GM21825 (cell line): ENCODE data around the gene GSX2.

Experiments used
- ATAC-seq: cut with Tn5 transposase; IDR thresholded peaks from one replicate; pipeline ENCODE4 v1.9.1; 2021; ENCODE audit warnings: mild to moderate bottlenecking, moderate library complexity; ENCODE audit not compliant: unreplicated experiment

The GSX2 gene

DNA sequence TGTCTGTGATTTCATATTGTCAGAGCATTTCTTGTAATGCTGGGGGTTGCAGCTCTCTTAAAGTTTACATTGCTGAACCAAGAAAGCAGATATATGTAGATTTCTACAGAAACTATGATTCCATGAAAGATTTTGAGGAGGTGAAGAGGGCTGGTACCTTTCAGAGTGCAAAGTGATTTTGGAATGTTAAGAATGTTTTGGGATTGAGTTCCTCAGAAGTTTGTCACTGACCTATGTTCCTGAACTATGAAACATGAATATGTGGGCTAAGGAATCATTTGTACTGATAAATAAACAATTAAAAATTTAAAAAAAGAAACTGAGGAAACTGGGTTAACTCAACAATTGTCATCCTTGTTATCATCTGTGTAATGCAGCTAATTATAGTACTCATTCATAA is 23.3 kb upstream of the GSX2 start:
- ATAC-seq = no peak

DNA sequence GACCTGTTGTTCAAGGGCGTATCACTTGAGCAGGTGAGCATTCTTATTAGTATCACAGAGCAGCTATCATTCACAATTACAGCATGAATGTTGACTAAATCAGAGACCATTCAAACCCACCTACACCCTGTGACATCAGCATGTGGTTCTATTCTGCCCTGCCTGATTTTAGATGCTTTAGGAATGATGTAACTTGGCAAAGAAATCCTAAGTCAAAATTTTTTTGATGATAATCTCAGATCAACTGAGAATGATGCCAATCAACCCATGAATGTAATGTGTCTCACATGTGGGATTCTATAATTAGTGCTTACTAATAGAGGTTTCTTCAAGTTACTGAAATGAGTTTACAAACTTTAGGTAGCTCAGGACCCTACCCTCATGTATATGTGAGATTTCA is 22.2 kb upstream of the GSX2 start:
- ATAC-seq = no peak

DNA sequence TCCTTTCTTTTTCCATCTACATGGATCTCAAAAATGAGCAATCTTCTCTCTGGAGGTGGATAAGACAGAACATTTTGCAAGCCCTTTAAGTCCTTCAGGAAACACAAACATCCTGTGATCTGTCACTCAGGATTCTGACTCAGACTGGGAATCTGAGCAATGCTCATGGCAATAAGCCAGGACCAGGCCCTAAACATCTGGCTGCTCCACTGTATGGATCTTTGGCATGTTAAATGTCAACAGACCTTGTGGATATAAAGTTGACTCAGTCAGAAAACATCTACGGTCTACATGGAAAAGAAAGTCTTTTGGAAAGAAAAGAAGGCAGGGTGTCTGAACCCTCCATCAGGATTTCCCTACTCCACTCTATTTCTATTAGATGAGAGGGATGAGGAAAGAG is 17.8 kb upstream of the GSX2 start:
- no peak for ATAC-seq

DNA sequence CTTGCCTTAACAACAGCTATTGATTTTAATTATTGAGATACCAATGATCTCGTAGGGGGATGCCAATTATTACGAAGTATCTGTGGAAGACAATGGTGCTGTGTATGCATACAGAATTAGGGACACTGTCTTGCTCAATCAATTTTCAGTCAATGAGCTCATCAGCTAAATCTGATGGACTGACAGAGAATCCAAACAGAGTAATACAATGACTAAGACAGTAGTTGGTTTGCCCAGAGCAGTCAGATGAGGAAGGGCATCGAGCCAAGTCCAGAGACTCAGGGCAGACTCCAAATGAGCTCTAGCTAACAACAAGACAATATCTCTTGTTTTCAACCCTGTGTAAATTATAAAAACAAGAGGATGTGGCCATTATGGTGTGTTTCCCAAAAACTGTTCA is 14.7 kb upstream of the GSX2 start:
- no peak for ATAC-seq

DNA sequence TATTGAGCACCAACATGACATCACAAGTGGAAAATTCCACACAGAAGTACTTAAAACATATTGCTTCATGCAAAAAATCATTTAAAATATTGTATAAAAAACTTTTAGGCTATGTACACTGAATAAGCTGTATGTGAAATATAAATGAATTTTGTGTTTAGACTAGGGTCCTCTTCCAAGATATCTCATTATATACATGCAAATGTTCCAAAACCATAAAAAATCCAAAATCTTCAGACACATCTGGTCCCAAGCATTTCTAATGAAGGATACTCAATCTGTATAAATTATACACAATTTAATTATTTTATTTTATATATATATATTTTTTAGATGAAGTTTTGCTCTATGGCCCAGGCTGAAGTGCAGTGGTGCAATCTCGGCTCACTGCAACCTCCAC is 10.1 kb upstream of the GSX2 start:
- ATAC-seq = no peak

DNA sequence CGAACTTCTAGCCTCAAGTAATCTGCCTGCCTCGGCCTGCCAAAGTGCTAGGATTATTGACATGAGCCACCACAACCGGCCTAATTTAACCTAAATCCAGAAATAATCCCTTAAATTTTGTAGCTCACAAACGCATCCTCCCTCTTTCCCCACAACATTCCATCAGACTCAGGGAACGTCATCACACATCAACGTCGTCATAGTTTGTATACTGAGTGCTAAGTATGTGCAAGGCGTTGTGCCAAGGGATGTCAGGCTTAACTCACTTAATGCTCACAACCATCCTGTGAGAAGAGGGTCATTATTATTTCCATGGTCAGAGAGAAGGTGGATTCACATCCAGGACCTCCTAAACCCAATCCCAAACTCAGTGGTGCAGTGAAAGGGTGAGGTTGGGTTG is 9.6 kb upstream of the GSX2 start:
- ATAC-seq = no peak

DNA sequence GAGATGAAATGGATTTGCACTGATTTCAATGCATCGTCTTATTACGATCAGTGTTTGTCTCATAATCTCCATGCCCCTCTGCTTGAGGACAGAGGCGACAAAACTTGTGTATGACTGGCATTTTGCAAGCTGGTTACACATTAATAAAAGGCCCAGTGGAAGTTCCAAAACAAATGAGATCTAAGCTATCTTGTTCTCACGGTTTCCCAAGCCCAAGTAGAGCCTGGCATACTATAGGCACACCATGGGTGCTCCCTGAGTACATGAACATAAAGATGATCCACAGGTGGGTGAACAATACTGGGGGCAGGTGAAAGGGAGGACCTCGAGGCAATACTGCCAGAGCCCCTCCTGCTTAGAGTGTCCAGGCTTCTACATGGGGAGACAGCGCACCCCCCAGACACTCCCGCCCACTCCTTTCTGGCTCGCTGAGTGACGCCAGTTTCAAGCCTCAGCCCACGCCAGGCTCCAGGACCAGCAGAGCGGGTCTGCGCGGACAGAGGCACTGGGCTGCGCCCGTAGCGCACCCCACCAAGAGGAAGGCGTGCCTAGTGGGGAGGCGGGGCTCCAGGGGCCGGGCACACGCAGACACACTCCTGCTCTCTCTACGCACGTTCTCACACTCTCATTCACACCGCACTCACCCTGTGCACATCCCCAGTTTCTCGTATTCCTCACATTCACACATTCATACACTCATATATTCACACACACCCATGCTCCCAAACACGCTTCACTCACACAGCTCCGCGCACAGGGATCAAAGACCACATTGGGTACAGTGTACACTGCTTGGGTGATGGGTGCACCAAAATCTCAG is 8.9 kb upstream of the GSX2 start:
- peak; percentile 43 for ATAC-seq

DNA sequence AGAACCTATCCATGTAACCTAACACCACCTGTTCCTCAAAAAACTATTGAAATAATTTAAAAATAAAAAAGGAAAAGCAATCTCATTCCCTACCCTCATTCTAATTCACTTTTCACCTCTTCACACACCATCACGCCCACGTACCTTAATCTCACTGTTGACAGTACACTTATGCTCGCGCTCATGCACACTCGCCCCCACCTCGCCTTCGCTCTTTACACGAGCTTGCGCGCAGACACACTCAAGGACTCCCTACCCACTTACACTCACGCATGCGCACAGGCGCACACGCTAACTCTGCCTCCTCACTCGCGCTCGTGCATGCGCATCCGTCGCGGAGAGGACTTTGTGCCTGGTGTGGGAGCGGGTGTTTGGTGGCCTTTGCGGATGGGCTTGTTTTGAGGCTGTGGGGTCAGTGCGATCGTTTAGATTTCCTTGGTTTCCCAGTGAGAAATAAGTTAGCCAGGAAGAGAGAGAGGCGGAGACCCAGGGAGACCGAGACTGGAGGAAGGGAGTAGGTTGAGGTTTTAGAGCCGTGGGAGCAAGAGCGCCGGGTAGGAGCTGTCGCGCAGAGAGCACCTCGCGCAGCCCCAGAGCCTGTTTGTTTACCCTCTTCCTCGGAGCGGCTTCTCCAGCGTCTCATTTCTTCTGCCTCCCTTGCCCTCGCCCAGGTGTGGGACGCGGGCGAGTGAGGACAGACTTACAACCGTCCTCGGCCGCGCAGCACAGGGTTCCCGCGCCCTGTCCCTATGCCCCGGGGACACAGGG is 8.1 kb upstream of the GSX2 start:
- peak; percentile 60 for ATAC-seq

DNA sequence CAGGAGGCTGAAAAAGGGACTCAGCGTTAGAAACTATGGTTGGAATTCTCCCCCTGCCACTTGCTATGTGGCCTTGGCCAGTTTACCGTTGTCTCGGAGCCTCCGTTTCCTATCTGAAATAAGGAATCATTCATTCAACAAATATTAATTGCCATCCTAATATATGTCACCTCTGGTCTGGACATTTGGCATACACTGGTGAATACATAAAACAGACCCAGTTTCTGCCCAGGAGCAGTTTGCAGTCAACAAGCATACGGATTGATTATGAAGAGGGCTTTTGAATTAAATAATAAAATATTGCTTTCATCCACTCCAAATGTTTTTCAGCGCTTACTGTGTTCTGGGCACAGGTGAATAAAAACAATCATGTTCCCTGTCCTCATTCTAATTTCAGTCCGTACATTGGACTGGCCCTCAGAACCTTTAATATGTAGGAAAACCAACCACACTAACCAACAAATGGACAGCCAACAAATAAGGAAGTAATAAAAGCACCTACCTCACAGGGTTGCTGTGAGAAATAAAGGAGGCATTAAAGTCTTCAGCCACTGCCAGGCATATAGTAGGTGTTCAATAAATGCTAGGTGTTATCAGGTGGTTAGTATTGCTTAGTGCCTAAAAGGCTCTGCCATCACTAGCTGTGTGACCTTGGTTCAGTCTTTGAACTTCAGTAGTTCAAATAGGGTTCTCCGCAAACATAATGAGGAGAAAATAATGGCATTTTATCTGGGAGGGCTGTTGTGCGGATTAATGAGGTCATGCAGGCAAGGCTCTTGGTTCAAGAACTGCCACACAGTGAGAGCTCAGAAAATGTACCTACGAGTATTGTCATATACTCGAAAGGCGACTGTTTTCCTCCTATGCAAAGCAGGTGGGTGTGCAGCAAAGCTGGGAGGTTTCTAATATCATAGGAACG is 7.3 kb upstream of the GSX2 start:
- ATAC-seq = no peak

DNA sequence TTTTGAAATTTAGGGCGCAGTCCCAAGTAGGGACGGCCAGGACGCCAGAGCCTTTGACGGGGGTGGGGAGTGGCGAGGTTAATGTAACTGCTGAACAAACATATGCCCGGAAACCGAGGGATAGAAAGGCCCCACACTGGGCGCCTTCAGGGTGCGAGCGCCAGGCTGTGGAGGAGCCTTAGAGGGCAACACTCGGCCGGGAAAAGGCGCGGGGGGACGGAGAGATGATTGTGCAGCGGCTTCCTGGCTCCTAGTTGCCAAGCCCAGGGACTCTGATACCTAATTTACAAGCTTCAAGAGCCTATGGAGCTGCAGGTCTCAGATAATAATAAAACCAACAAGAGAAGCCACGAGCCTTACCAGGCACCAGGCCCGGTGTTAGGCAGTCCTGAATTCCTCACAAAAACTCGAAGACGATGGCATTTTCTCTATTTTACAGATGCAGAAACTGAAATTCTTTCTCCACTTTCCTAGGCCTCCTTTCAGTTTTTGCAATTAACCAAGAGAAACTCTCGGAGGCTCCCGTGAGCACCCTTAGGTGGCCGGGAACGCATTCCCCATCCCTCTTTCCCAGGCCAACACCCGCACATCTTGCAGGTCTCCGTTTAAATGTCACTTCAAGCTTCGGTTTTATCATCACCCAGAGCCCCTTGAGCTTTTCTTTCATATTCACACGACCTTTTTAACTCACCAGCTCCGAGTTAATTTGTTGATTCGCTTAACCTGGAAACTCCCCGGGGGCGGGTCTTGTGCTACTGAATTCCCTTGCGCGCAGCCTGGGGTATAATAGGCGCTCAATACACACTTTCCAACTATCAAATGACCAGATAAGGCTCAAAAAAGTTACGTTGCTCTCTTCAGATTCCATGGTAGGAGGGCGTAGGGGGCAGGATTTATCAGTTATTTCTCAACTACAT is 6.4 kb upstream of the GSX2 start:
- no peak for ATAC-seq

DNA sequence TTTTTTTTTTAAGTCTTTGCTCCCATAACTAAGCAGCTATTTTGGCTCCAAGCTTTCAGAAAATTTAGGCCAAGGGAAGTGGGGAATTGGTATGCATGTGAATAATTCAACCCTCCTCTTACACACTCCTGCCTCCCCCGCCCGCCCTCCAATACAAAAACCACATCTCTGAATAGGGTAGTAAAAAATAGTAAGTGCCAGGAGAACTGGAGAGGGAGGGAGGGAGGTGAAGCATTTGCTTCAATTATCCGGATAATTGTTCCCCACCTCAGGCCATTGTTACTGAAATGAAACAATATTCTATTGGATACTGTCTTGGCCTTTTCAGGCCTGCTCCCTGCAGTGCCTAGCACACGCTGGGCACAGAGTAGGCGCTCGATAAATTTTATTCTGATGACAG is 5.5 kb upstream of the GSX2 start:
- no peak for ATAC-seq

DNA sequence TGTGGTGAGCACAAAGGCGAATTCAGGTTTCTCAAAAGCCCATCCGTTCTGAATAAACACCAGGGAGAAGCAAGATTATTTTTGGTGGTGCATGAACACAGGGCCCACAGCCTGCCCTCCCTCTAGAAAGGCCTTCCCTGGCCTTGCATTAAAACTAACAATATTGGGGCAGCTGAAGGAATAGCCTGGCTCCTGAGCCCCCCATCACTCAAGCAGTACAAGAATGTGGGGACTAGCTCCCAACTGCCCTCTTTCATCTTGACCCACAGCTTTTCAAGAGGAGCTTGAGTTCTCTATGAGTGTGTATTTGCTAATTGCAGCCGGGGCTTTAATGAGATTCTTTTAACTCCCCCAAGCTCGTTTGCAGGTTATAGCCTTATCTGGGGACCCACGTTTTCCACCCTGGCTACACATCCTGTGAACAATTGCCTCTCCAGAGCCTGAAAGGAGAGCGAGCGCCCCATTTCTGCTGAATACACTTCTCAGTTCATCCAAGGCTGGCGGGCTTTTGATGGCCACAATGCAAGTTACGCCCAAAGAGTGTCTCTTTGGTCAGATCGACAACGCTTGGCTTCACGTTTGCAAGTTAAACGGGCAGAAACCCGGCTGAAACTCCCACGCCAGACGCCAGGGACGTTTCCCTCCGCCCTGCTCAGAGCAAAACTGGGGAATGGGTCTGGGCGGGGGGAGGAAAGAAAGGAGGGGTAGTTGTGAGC is 4.7 kb upstream of the GSX2 start:
- no peak for ATAC-seq

DNA sequence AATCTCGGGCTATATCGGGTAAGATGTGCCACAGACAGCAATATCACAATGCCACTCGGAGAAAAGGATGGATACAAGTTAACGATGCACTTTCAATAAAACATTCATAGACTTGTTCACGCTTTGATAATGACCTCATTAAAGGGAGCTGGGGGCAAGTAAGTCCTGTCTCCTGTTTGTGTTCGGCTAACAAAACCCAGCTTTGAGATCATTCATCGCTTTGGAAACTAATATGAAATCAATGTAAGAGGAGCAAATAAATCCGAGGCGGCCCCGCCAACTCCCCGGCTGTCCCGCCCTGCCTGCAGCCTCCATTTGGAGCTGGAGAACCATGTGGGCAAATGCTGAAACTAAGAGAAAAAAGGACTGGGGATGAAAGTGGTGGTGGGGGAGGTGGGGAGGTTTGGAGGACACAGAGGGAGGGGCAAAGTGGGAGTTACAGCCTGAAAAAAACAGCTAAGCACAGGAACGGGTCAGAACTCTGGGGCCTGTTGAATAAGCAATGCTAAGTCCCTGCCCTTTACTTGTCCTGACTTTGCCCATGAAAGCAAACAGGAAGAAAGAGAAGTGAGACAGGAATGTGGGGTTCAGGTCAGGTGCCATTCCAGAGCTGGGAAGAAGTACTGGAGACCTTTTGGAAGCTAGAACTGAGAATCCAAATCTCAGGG is 3.5 kb upstream of the GSX2 start:
- no peak for ATAC-seq

DNA sequence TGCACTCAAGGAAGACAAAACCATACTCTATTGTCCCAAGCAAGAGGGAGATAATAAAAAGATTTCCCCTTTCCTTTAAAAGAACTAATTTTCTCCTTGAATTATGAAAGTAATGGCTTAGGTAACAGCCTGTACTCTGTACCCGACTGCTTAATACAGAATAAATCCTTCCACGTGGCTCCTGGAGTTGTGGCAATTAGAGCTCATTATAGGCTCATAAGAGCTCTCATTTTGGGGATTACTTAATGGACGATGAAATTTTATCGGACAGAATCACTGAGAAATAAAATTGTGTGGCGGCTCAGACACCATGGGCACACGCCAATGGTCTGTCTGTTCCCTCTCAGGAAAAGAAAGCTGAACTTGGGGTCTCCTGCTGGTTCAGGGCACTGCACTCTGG is 2.8 kb upstream of the GSX2 start:
- no peak for ATAC-seq

DNA sequence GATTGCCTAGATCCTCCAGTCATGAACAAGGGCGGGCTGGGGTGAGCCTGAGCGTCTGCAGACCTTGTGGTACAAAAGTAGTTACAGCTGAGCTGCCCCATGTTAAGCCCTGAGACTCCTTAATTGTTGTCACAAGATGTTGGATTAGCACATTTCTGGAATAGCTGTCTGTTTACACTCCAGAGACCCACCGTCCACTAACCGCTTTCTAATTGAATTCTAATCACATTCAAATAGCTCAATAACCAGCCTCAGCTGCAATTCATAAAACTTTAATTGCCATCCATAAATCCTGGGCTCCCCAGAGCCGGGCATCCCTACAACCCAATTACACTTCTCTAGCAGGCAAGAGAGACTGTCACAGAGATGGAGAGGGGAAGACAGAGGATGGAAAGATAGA is 1.6 kb upstream of the GSX2 start:
- no peak for ATAC-seq

DNA sequence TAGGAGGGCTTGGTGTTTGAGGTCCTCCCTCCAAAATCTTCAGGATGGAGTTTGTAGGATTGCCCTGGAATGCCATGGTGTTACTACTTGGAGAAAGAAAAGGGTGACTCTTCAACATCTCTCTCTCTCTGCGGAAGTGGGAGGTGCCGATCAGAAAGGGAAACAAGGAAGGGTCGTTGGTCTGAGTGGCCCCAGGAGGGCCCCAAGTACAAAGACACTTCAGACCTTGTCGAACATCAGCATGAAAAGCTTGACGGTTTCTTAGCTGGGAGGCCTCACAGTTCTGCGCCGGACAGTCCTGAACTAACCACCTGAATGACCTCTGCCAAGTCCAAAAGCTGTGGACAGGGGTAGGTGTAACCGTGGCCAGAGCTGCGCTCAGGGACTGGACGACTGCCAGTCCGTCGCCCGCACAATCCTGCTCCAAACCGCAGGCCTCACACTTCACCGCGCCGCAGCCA is 646 bp upstream of the GSX2 start:
- no peak for ATAC-seq

DNA sequence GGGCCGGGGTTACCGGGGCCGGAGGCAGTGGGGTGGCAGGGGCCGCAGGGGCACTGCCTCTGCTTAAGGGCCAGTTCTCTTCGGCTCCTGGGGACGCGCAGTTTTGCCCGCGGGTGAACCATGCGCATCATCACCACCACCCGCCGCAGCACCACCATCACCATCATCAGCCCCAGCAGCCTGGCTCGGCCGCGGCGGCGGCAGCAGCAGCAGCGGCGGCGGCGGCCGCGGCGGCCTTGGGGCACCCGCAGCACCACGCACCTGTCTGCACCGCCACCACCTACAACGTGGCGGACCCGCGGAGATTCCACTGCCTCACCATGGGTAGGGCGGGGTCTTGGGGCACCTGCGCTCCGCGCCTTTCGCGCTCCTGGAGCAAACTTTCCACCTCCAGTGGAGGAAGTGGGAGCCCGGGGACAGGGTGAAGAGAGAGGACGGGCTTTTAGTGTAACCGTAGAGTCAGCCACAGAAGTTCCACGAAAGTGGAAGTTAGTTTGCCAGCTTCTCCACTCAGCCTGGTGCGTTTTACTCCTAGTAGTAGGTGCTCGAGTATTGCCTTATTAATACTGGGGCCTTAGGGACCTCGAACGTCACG is 729 bp downstream of the GSX2 start:
- ATAC-seq = no peak

DNA sequence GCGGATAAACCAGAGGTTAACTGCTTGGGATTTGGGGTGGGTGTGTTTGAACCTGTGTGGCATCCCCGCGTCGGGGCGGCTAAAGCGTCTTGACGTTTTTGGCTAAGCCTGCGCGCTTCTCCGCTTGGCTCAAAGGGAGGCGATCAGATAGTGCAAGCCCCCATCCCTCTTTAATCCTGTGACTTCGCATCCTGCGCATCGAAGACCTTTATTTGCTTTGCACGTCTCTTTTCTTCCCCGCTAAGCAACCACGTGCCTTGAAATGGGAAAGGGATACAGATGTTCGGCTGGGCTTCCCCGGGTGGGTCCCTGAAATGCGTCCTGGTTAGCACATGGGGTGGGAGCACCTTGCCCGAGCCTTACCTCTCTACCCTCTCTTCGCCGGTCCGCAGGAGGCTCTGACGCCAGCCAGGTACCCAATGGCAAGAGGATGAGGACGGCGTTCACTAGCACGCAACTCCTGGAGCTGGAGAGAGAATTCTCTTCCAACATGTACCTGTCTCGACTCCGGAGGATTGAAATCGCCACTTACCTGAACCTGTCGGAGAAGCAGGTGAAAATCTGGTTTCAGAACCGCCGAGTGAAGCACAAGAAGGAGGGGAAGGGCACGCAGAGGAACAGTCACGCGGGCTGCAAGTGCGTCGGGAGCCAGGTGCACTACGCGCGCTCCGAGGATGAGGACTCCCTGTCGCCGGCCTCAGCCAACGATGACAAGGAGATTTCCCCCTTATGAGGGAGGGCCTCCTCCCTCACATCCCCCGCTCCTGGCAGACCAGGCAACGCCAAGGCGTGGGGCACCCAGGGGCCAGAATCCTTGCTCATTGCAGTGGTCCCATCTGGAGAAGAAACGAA is 1.5 kb downstream of the GSX2 start:
- no peak for ATAC-seq
